ENCODE measurements around the gene PNMA6E. TPM values are rescaled to one million over a fixed set of nuclear protein-coding genes. Genes with fewer than 3 reads are reported as not detected.
"Not testable (repeated sequence)": the region's sequence is repeated elsewhere in the genome, so short reads cannot be mapped to it uniquely, and the experiment has no call there.

The PNMA6E gene
- total and polyA plus RNA-seq, 7 experiments from 2014 or later, result not detected

DNA sequence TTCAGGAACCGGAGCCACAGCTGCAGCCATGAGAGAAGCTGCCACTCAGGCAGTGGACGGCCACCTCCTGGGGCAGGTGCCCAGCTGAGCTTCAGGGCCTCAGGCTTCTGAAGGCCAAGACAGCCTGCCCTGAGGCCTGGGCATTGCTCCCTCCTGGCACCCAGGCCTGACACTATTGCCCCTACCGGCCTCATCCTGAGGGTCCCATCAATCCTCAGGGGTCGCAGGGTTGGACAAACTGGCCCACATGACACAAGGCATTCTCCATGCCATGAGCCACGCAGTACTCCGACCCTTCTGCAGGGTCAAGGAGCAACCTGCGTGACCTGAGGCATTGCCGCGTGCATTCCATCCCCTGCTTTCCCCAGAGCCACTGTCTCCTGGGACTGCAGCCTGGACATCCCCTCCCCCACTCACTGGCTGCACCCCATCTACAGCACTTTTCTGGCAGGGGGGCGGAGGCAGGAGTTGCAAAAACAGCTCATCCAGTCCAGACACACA is 7.1 kb upstream of the PNMA6E start:
- ATAC-seq (no peak), DNase-seq (no peak)
- Mint-ChIP-seq H3K4me1 (peaks cover 0 to 12% (median 8%) of the 10 kb centered on the region in 7 donors), H3K27ac (no peak overlapping the region), H3K36me3 (no peaks in the 10 kb centered on the region), H3K4me3 (no peak overlapping the region), H3K9me3 (no peaks in the 10 kb centered on the region), H3K27me3 (peaks cover 0 to 17% (median 0%) of the 10 kb centered on the region in 5 donors)
- Histone ChIP-seq H3K27me3 (ENCODE audit: control insufficient read depth in 2 of 2, insufficient read depth in 2 of 2, low read length in 2 of 2) (no peaks in the 10 kb centered on the region), H3K27ac (ENCODE audit: low read depth, low read length) (no peak overlapping the region), H3K4me3 (ENCODE audit: low read length) (no peak overlapping the region), H3K4me1 (ENCODE audit: control insufficient read depth in 2 of 2, insufficient read depth in 2 of 2, low read length in 2 of 2) (no peaks in the 10 kb centered on the region), H3K36me3 (ENCODE audit: control insufficient read depth in 2 of 3, insufficient read depth in 3 of 3, low read length in 3 of 3) (no peaks in the 10 kb centered on the region), H3K9me3 (ENCODE audit: control insufficient read depth in 2 of 3, low read length in 3 of 3) (no peaks in the 10 kb centered on the region)
- POLR2A ChIA-PET, result no interaction called here
- CTCF ChIA-PET, result no interaction called here
- intact Hi-C loops (cut with micrococcal nuclease), result no loop called here

- peaks cover 0 to 22% (median 0%) of the 10 kb centered on the region in 5 donors for H3K27me3 Mint-ChIP-seq
- H3K36me3 Mint-ChIP-seq, result no peaks in the 10 kb centered on the region
- ChIA-PET POLR2A (no interaction called here), CTCF (no interaction called here)
- H3K9me3 ChIP-seq (ENCODE audit: control insufficient read depth in 2 of 3, low read length in 3 of 3), result no peaks in the 10 kb centered on the region
- no peak overlapping the region for H3K27ac Mint-ChIP-seq
- intact Hi-C loops (cut with micrococcal nuclease), result no loop called here
- H3K9me3 Mint-ChIP-seq, result no peaks in the 10 kb centered on the region
- H3K4me3 Mint-ChIP-seq, result no peak overlapping the region
- H3K4me3 ChIP-seq (ENCODE audit: low read length), result no peak overlapping the region
- no peaks in the 10 kb centered on the region for H3K4me1 ChIP-seq (ENCODE audit: control insufficient read depth in 2 of 2, insufficient read depth in 2 of 2, low read length in 2 of 2)
- H3K36me3 ChIP-seq (ENCODE audit: control insufficient read depth in 2 of 3, insufficient read depth in 3 of 3, low read length in 3 of 3), result no peaks in the 10 kb centered on the region
- peaks cover 0 to 12% (median 8%) of the 10 kb centered on the region in 7 donors for H3K4me1 Mint-ChIP-seq
- no peak for ATAC-seq
- no peaks in the 10 kb centered on the region for H3K27me3 ChIP-seq (ENCODE audit: control insufficient read depth in 2 of 2, insufficient read depth in 2 of 2, low read length in 2 of 2)
- H3K27ac ChIP-seq (ENCODE audit: low read depth, low read length), result no peak overlapping the region
- no peak for DNase-seq
Measured at GRCh38 chrX:153407736-153408135, 6.6 kb upstream of the PNMA6E start.

DNA sequence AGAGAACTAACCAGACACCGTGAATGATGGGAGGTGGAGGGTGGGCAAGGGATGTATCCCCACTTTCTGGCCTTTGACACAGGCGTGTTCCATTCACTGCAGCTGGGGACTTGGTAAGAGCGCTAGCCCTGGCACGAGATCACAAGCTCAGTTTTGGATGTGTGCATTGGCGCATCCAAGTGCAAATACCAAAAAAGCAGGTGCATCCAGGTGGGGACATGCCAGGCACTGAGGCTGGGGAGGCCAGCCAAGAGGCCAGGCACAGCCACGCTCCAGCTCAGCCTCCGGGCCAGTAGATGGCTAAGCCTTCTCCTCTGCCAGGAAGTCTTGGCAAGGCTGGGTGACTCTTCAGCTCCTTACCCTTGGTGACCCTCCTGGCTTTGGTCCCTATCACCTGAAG is 5.8 kb upstream of the PNMA6E start:
- H3K36me3 ChIP-seq (ENCODE audit: control insufficient read depth in 2 of 3, insufficient read depth in 3 of 3, low read length in 3 of 3), result no peaks in the 10 kb centered on the region
- ChIA-PET POLR2A (no interaction called here), CTCF (no interaction called here)
- Mint-ChIP-seq H3K4me3 (no peak overlapping the region), H3K36me3 (no peaks in the 10 kb centered on the region), H3K27ac (no peak overlapping the region), H3K9me3 (no peaks in the 10 kb centered on the region), H3K27me3 (peaks cover 0 to 25% (median 0%) of the 10 kb centered on the region in 5 donors), H3K4me1 (peaks cover 0 to 6% (median 1%) of the 10 kb centered on the region in 7 donors)
- ATAC-seq, result no peak
- intact Hi-C loops (cut with micrococcal nuclease), result no loop called here
- no peaks in the 10 kb centered on the region for H3K27me3 ChIP-seq (ENCODE audit: control insufficient read depth in 2 of 2, insufficient read depth in 2 of 2, low read length in 2 of 2)
- no peaks in the 10 kb centered on the region for H3K4me1 ChIP-seq (ENCODE audit: control insufficient read depth in 2 of 2, insufficient read depth in 2 of 2, low read length in 2 of 2)
- no peaks in the 10 kb centered on the region for H3K9me3 ChIP-seq (ENCODE audit: control insufficient read depth in 2 of 3, low read length in 3 of 3)
- H3K4me3 ChIP-seq (ENCODE audit: low read length), result no peak overlapping the region
- H3K27ac ChIP-seq (ENCODE audit: low read depth, low read length), result no peak overlapping the region
- DNase-seq, result no peak

DNA sequence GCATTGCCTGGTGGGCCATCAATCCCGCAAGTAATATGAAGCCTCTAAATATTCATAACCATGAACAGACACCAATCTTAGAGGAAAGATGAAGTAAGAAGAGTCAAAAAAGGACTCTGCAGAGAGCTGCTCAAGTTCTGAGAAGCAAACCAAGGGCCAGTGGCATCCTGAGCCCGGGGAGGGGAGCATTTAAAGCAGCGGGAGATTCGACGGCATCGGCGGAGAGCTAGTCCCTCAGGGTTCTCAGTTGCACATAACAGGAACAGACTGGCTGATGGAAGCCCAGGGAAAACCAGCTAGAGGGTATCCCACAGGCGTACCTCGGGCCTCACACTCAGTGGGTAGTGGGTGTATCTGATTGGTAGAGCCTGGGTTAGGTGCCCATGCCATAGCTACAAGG is 4.9 kb upstream of the PNMA6E start:
- H3K27ac Mint-ChIP-seq, result no peak overlapping the region
- ChIA-PET CTCF (no interaction called here), POLR2A (no interaction called here)
- intact Hi-C loops (cut with micrococcal nuclease), result no loop called here
- Histone ChIP-seq H3K4me1 (ENCODE audit: control insufficient read depth in 2 of 2, insufficient read depth in 2 of 2, low read length in 2 of 2) (no peaks in the 10 kb centered on the region), H3K4me3 (ENCODE audit: low read length) (no peak overlapping the region), H3K36me3 (ENCODE audit: control insufficient read depth in 2 of 3, insufficient read depth in 3 of 3, low read length in 3 of 3) (no peaks in the 10 kb centered on the region), H3K9me3 (ENCODE audit: control insufficient read depth in 2 of 3, low read length in 3 of 3) (no peaks in the 10 kb centered on the region), H3K27ac (ENCODE audit: low read depth, low read length) (no peak overlapping the region), H3K27me3 (ENCODE audit: control insufficient read depth in 2 of 2, insufficient read depth in 2 of 2, low read length in 2 of 2) (no peaks in the 10 kb centered on the region)
- no peaks in the 10 kb centered on the region for H3K9me3 Mint-ChIP-seq
- H3K4me1 Mint-ChIP-seq, result peaks cover 0 to 4% (median 0%) of the 10 kb centered on the region in 7 donors
- H3K36me3 Mint-ChIP-seq, result no peaks in the 10 kb centered on the region
- ATAC-seq (no peak), DNase-seq (no peak)
- H3K4me3 Mint-ChIP-seq, result no peak overlapping the region
- H3K27me3 Mint-ChIP-seq, result peaks cover 0 to 25% (median 0%) of the 10 kb centered on the region in 5 donors

GRCh38 chrX:153405426-153405825 is 4.3 kb upstream of the PNMA6E start:
- H3K27ac Mint-ChIP-seq, result no peak overlapping the region
- H3K27me3 Mint-ChIP-seq, result peaks cover 0 to 25% (median 0%) of the 10 kb centered on the region in 5 donors
- no peak overlapping the region for H3K27ac ChIP-seq (ENCODE audit: low read depth, low read length)
- H3K36me3 Mint-ChIP-seq, result no peaks in the 10 kb centered on the region
- CTCF ChIA-PET, result no interaction called here
- H3K36me3 ChIP-seq (ENCODE audit: control insufficient read depth in 2 of 3, insufficient read depth in 3 of 3, low read length in 3 of 3), result no peaks in the 10 kb centered on the region
- H3K9me3 Mint-ChIP-seq, result no peaks in the 10 kb centered on the region
- no peaks in the 10 kb centered on the region for H3K27me3 ChIP-seq (ENCODE audit: control insufficient read depth in 2 of 2, insufficient read depth in 2 of 2, low read length in 2 of 2)
- no peak overlapping the region for H3K4me3 Mint-ChIP-seq
- no peaks in the 10 kb centered on the region for H3K9me3 ChIP-seq (ENCODE audit: control insufficient read depth in 2 of 3, low read length in 3 of 3)
- H3K4me1 Mint-ChIP-seq, result peaks cover 0 to 4% (median 0%) of the 10 kb centered on the region in 7 donors
- H3K4me3 ChIP-seq (ENCODE audit: low read length), result no peak overlapping the region
- POLR2A ChIA-PET, result no interaction called here
- no peak for ATAC-seq
- intact Hi-C loops (cut with micrococcal nuclease), result no loop called here
- no peak for DNase-seq
- no peaks in the 10 kb centered on the region for H3K4me1 ChIP-seq (ENCODE audit: control insufficient read depth in 2 of 2, insufficient read depth in 2 of 2, low read length in 2 of 2)

GRCh38 chrX:153404333-153404732 is 3.2 kb upstream of the PNMA6E start:
- H3K27me3 ChIP-seq (ENCODE audit: control insufficient read depth in 2 of 2, insufficient read depth in 2 of 2, low read length in 2 of 2); intact Hi-C loops (cut with micrococcal nuclease); H3K4me1 ChIP-seq (ENCODE audit: control insufficient read depth in 2 of 2, insufficient read depth in 2 of 2, low read length in 2 of 2); H3K4me1 Mint-ChIP-seq; H3K36me3 Mint-ChIP-seq; H3K4me3 ChIP-seq (ENCODE audit: low read length); DNase-seq; H3K27ac Mint-ChIP-seq; H3K36me3 ChIP-seq (ENCODE audit: control insufficient read depth in 2 of 3, insufficient read depth in 3 of 3, low read length in 3 of 3); ATAC-seq; H3K9me3 ChIP-seq (ENCODE audit: control insufficient read depth in 2 of 3, low read length in 3 of 3); H3K9me3 Mint-ChIP-seq; CTCF ChIA-PET; POLR2A ChIA-PET; H3K4me3 Mint-ChIP-seq; H3K27ac ChIP-seq (ENCODE audit: low read depth, low read length): not testable (repeated sequence)
- H3K27me3 Mint-ChIP-seq, result peaks cover 0 to 25% (median 0%) of the 10 kb centered on the region in 5 donors
